K562 (cell line): ENCODE measurements around the gene SEC16A. TPM values are rescaled to one million over a fixed set of nuclear protein-coding genes. Genes with fewer than 3 reads are reported as not detected.
A peak's percentile ranks its signal among the peaks of the same experiment; 100 is the strongest.

Experiments used
- ARNT ChIP-seq, 2 experiments: fragments of 450-650 bp; IDR thresholded peaks; 2 replicates each; pipeline ENCODE4 v1.6.1; 2016; ENCODE audit warnings: mild to moderate bottlenecking in 1 of 2
- ASH1L ChIP-seq: fragments of 450-650 bp; IDR thresholded peaks from 2 replicates; pipeline ENCODE4 v1.6.1; 2018; ENCODE audit warnings: borderline replicate concordance, mild to moderate bottlenecking, low read depth; ENCODE audit not compliant: partially characterized antibody
- CBFA2T2 ChIP-seq: fragments of 450-650 bp; conservative IDR thresholded peaks from 2 replicates; pipeline ENCODE4 v1.6.1; 2017; ENCODE audit warnings: mild to moderate bottlenecking
- CEBPB ChIP-seq: fragments of 450-650 bp; IDR thresholded peaks from 2 replicates; pipeline ENCODE4 v1.6.1; 2016; ENCODE audit warnings: missing genetic modification characterization, missing compliant biosample characterization
- EHMT2 ChIP-seq: fragments of 450-650 bp; IDR thresholded peaks from 2 replicates; pipeline ENCODE4 v1.6.1; 2018; ENCODE audit warnings: antibody characterized with exemption
- ELF4 ChIP-seq: fragments of 450-650 bp; formaldehyde crosslinking; IDR thresholded peaks from 2 replicates; pipeline ENCODE4 v1.4.0; 2022; ENCODE audit warnings: missing genetic modification characterization
- HDAC8 ChIP-seq: fragments of 450-650 bp; IDR thresholded peaks from 2 replicates; pipeline ENCODE4 v1.6.1; 2016; ENCODE audit warnings: mild to moderate bottlenecking, missing genetic modification characterization, moderate library complexity, missing compliant biosample characterization
- MCM2 ChIP-seq: fragments of 450-650 bp; IDR thresholded peaks from 2 replicates; pipeline ENCODE4 v1.6.1; 2017; ENCODE audit warnings: low read depth, mild to moderate bottlenecking
- MECOM ChIP-seq: fragments of 250-450 bp; sonication (Bioruptor Pico); IDR thresholded peaks from 2 replicates; pipeline ENCODE4 v1.8.0; 2022; ENCODE audit warnings: inconsistent platforms
- NBN ChIP-seq: fragments of 450-650 bp; IDR thresholded peaks from 2 replicates; pipeline ENCODE4 v1.6.1; 2016; ENCODE audit warnings: low read depth, mild to moderate bottlenecking
- OTX1 ChIP-seq: fragments of 450-650 bp; formaldehyde crosslinking; IDR thresholded peaks from 2 replicates; pipeline ENCODE4 v1.4.0; 2022; ENCODE audit warnings: mild to moderate bottlenecking
- PCBP2 ChIP-seq: fragments of 200-400 bp; formaldehyde crosslinking; IDR thresholded peaks from 2 replicates; pipeline ENCODE4 v1.6.1; 2018; ENCODE audit warnings: low read length, low read depth, mild to moderate bottlenecking, moderate library complexity; ENCODE audit not compliant: poor library complexity, severe bottlenecking
- POU5F1 ChIP-seq: fragments of 150-350 bp; IDR thresholded peaks from 2 replicates; pipeline ENCODE4 v1.6.1; 2014; ENCODE audit warnings: borderline replicate concordance, low read length, low read depth, mild to moderate bottlenecking; ENCODE audit not compliant: partially characterized antibody
- RFX7 ChIP-seq: fragments of 250-450 bp; sonication (Bioruptor Pico); IDR thresholded peaks from 2 replicates; pipeline ENCODE4 v1.5.1; 2021; ENCODE audit warnings: mild to moderate bottlenecking
- SMARCA4 ChIP-seq: fragments of 450-650 bp; IDR thresholded peaks from 2 replicates; pipeline ENCODE4 v1.6.1; 2016
- XRCC3 ChIP-seq: fragments of 450-650 bp; IDR thresholded peaks from 2 replicates; pipeline ENCODE4 v1.6.1; 2017; ENCODE audit warnings: mild to moderate bottlenecking, moderate library complexity
- polyA plus RNA-seq, 8 experiments: library from polyadenylated mRNA; depleted of rRNA in 4 of 8; stranded (reverse) in 5 of 8; unstranded in 3 of 8; fragments of >200 nt; fragmentation: Nextera tagmentation in 2 of 8; fragmentation: Illumina TruSeq in 1 of 8; extraction: Ambion mirVana in 2 of 8; extraction: Trizol in 1 of 8; gene quantifications; 2 replicates each; pipeline versions ENCODE4 v1.2.1 to v1.2.3, GENCODE V29; 2011 to 2014; ENCODE audit warnings: inconsistent platforms in 1 of 8, missing spikeins in 1 of 8
- total RNA-seq, 7 experiments: library from RNA; depleted of rRNA in 6 of 7; stranded (reverse); fragments of >200 nt in 6 of 7; fragmentation: Illumina TruSeq in 2 of 7; extraction: Trizol in 2 of 7; gene quantifications; 2 replicates each; pipeline versions ENCODE4 v1.2.1 to v1.2.3, GENCODE V29; 2011 to 2021; ENCODE audit warnings: low replicate concordance in 1 of 7
- TF ChIP-seq, protein P1 (sequence below): fragments of 250-450 bp; sonication (Bioruptor Pico); IDR thresholded peaks from 2 replicates; pipeline ENCODE4 v1.5.0; 2022; ENCODE audit warnings: mild to moderate bottlenecking
- TF ChIP-seq, protein P2 (sequence below): fragments of 450-650 bp; IDR thresholded peaks from 2 replicates; pipeline ENCODE4 v1.6.1; 2016; ENCODE audit warnings: low read depth
- TF ChIP-seq, protein P3 (sequence below): sonication (generic); formaldehyde crosslinking; IDR thresholded peaks from 2 replicates; pipeline ENCODE4 v1.9.0; 2022; ENCODE audit warnings: mild to moderate bottlenecking, missing genetic modification reagents

SEC16A gene
- total and polyA plus RNA-seq, 9 of the 15 experiments (the other 6 are each of a cell fraction or from before 2014, with no cell fraction given), result 8.3 to 62.8 (median 14.0) TPM

DNA sequence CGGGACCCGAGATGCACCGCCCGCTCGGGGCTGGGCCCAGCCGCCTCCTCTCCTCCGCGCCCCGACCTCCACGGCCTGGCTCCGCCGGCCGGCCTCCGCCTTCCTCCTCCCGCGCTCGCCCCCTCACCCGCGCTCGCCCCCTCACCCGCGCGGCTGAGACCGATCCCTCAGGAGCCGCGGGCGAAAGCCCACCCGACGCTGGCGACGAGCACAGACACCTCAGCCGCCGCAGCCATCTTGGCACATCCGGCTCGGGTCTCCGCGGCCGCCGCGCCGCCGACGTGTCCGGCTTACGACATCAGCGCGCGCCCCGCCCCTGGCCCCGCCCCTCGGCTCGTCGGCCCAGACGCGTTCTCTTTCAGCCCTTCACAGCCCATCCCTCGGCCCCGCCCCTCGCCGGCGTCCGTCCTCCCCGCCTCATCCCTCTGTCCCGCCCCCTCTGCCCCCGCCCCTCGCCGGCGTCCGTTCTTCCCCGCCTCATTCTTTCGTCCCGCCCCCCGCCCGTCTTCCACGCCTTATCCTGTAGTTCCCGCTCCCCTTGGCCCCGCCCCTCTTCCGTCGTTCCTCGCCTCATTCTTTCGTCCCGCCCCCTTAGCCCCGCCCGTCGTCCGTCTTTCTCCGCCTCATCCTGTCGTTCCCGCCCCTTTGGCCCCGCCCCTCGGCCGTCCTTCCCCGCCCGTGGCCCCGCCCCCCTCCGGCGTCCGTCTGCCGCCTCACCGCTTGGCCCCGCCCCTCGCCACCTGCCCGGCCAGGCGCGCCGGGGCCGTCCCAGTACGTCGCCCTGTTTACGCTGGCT, at the start of gene SEC16A (continued):
- TF ChIP-seq, protein P1, sequence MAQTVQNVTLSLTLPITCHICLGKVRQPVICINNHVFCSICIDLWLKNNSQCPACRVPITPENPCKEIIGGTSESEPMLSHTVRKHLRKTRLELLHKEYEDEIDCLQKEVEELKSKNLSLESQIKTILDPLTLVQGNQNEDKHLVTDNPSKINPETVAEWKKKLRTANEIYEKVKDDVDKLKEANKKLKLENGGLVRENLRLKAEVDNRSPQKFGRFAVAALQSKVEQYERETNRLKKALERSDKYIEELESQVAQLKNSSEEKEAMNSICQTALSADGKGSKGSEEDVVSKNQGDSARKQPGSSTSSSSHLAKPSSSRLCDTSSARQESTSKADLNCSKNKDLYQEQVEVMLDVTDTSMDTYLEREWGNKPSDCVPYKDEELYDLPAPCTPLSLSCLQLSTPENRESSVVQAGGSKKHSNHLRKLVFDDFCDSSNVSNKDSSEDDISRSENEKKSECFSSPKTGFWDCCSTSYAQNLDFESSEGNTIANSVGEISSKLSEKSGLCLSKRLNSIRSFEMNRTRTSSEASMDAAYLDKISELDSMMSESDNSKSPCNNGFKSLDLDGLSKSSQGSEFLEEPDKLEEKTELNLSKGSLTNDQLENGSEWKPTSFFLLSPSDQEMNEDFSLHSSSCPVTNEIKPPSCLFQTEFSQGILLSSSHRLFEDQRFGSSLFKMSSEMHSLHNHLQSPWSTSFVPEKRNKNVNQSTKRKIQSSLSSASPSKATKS (CRISPR knock-in tag), result no peak
- TF ChIP-seq POU5F1 (no peak), OTX1 (CRISPR knock-in tag) (no peak), RFX7 (CRISPR knock-in tag) (no peak), MCM2 (no peak), NBN (peak; percentile 38; the same call in 1 of the 2 replicates), CBFA2T2 (no peak), CEBPB (no peak), SMARCA4 (no peak), ELF4 (CRISPR knock-in tag) (no peak), XRCC3 (no peak), MECOM (CRISPR knock-in tag) (no peak), ASH1L (no peak), HDAC8 (no peak), ARNT (IDR thresholded peaks at IDR 0.05) (no peak), PCBP2 (no peak), EHMT2 (no peak)
- TF ChIP-seq, protein P2, sequence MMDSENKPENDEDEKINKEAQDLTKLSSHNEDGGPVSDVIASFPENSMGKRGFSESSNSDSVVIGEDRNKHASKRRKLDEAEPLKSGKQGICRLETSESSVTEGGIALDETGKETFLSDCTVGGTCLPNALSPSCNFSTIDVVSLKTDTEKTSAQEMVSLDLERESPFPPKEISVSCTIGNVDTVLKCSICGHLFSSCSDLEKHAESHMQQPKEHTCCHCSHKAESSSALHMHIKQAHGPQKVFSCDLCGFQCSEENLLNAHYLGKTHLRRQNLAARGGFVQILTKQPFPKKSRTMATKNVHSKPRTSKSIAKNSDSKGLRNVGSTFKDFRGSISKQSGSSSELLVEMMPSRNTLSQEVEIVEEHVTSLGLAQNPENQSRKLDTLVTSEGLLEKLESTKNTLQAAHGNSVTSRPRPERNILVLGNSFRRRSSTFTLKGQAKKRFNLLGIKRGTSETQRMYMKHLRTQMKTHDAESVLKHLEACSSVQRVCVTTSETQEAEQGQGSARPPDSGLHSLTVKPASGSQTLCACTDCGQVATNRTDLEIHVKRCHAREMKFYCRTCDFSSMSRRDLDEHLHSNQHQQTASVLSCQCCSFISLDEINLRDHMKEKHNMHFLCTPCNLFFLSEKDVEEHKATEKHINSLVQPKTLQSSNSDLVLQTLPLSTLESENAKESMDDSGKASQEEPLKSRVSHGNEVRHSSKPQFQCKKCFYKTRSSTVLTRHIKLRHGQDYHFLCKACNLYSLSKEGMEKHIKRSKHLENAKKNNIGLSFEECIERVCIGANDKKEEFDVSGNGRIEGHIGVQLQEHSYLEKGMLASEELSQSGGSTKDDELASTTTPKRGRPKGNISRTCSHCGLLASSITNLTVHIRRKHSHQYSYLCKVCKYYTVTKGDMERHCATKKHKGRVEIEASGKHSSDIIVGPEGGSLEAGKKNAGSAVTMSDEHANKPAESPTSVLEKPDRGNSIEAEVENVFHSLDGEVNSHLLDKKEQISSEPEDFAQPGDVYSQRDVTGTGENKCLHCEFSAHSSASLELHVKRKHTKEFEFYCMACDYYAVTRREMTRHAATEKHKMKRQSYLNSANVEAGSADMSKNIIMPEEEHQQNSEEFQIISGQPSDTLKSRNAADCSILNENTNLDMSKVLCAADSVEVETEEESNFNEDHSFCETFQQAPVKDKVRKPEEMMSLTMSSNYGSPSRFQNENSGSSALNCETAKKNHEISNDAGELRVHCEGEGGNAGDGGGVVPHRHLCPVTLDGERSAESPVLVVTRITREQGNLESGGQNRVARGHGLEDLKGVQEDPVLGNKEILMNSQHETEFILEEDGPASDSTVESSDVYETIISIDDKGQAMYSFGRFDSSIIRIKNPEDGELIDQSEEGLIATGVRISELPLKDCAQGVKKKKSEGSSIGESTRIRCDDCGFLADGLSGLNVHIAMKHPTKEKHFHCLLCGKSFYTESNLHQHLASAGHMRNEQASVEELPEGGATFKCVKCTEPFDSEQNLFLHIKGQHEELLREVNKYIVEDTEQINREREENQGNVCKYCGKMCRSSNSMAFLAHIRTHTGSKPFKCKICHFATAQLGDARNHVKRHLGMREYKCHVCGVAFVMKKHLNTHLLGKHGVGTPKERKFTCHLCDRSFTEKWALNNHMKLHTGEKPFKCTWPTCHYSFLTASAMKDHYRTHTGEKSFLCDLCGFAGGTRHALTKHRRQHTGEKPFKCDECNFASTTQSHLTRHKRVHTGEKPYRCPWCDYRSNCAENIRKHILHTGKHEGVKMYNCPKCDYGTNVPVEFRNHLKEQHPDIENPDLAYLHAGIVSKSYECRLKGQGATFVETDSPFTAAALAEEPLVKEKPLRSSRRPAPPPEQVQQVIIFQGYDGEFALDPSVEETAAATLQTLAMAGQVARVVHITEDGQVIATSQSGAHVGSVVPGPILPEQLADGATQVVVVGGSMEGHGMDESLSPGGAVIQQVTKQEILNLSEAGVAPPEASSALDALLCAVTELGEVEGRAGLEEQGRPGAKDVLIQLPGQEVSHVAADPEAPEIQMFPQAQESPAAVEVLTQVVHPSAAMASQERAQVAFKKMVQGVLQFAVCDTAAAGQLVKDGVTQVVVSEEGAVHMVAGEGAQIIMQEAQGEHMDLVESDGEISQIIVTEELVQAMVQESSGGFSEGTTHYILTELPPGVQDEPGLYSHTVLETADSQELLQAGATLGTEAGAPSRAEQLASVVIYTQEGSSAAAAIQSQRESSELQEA, result no peak
- TF ChIP-seq, protein P3, sequence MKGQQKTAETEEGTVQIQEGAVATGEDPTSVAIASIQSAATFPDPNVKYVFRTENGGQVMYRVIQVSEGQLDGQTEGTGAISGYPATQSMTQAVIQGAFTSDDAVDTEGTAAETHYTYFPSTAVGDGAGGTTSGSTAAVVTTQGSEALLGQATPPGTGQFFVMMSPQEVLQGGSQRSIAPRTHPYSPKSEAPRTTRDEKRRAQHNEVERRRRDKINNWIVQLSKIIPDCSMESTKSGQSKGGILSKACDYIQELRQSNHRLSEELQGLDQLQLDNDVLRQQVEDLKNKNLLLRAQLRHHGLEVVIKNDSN (CRISPR knock-in tag), result 0 out of 2 replicates have a peak, but pooled peaks have one; percentile 9
